Upper lobe of left lung (tissue), 6 donors: ENCODE data around the gene GLYR1. TPM values are rescaled to one million over a fixed set of nuclear protein-coding genes. Genes with fewer than 3 reads are reported as not detected.

ENCODE experiments used
- ATAC-seq, 2 donors: fragments of 200-7000 bp; cut with Tn5 transposase; one replicate each; pipeline ENCODE4 v1.9.1; 2022; ENCODE audit warnings: mild to moderate bottlenecking in 2 of 2, moderate library complexity in 2 of 2; ENCODE audit not compliant: low FRiP score in 2 of 2
- DNase-seq, 2 donors: peaks; one replicate each; pipeline ENCODE4 v3.0.0-alpha.2; 2019 to 2020
- H3K27ac ChIP-seq, 4 donors: fragments of 200-600 bp; sonication (generic); one replicate each; pipeline ENCODE4 v1.5.1; 2016 to 2019
- H3K27me3 ChIP-seq, 4 donors: fragments of 200-600 bp; sonication (generic); one replicate each; pipeline ENCODE4 v1.5.1; 2017 to 2019
- H3K36me3 ChIP-seq, 4 donors: fragments of 200-600 bp; sonication (generic); one replicate each; pipeline ENCODE4 v1.5.1; 2016 to 2019
- H3K4me1 ChIP-seq, 4 donors: fragments of 200-600 bp; sonication (generic); one replicate each; pipeline ENCODE4 v1.5.1; 2018 to 2019
- H3K4me3 ChIP-seq, 4 donors: fragments of 200-600 bp; sonication (generic); one replicate each; pipeline ENCODE4 v1.5.1; 2017 to 2019; ENCODE audit warnings: mild to moderate bottlenecking in 2 of 4, moderate library complexity in 1 of 4
- H3K9me3 ChIP-seq, 4 donors: fragments of 200-600 bp; sonication (generic); one replicate each; pipeline ENCODE4 v1.5.1; 2018 to 2019
- CTCF ChIP-seq, 6 experiments: fragments of 450-650 bp in 4 of 6; fragments of 200-600 bp in 2 of 6; sonication (generic) in 2 of 6; IDR thresholded peaks; one replicate each; pipeline ENCODE4 v1.5.1; 2016 to 2019; ENCODE audit warnings: antibody characterized with exemption in 6 of 6
- EP300 ChIP-seq, 4 donors: sonication (generic); formaldehyde crosslinking; IDR thresholded peaks; one replicate each; pipeline ENCODE4 v1.5.1; 2017; ENCODE audit warnings: antibody characterized with exemption in 4 of 4, control low read depth in 2 of 4
- POLR2A ChIP-seq, 4 donors: fragments of 450-650 bp; IDR thresholded peaks; one replicate each; pipeline ENCODE4 v1.5.1; 2016 to 2017; ENCODE audit warnings: antibody characterized with exemption in 4 of 4, mild to moderate bottlenecking in 2 of 4
- POLR2AphosphoS5 ChIP-seq, 2 donors: sonication (generic); formaldehyde crosslinking; IDR thresholded peaks; one replicate each; pipeline ENCODE4 v1.5.1; 2017; ENCODE audit warnings: antibody characterized with exemption in 2 of 2
- WGBS, 2 donors: methylation state at CpG; one replicate each; pipeline ENCODE4 v1.1.5; 2017 to 2018; 5-methylcytosine and 5-hydroxymethylcytosine counted together
- total RNA-seq, 6 donors: library from RNA; depleted of rRNA in 4 of 6; stranded (reverse); fragments of >200 nt in 4 of 6; gene quantifications; one replicate each; pipeline versions ENCODE4 v1.1.0 to v1.2.1, GENCODE V29; 2016 to 2021
- donor health status: DM: no; HTN: no; CAD: no; lungs with moderate emphysema.
- donor health status: DM: no; HTN: yes; CAD: no; lungs with severe emphysema.

The GLYR1 gene
- total RNA-seq, 6 donors from 2014 or later = 67.8 to 110 (median 90.6) TPM

DNA sequence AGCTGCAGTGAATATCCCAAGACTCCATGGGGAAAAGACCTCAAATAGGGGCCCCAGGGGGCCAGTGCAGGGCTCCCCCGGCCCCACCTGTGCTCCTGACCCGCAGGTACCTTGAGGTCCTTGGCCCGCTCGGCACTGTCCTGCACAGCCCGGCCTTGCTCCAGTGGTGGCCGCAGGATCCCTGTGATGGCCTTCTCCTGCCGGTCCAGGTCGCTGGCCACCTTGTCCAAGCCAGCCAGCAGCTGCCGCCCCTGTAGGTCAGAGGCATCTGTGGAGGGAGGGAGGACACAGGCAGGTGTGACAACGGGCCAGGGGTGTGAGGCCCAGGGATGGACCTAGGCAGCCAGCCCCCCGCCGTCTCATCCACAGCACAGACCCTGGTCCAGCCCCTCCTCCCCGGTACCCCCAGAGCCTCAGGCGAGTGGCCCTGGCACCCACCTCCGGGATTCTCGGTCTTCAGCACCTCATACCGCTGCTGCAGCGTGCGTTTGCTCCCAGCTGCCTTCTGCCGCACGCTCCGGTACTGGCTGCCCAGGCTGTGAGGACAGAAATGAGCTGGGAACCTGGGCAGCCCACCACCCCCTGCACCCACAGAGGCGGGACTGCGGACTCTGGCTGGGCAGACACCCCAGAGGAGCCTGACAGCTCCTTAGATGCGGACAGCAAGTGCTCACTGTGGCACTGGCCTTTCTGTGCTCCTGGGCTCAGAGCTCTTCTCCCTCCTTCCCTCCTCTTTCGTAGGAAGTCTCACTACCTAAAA is 46.2 kb upstream of the GLYR1 start:
- Histone ChIP-seq H3K27ac (no peak overlapping the region), H3K4me1 (peaks cover 0 to 4% (median 0%) of the 10 kb centered on the region in 4 donors), H3K4me3 (no peak overlapping the region), H3K27me3 (no peaks in the 10 kb centered on the region), H3K36me3 (peaks cover 4 to 85% (median 43%) of the 10 kb centered on the region in 4 donors), H3K9me3 (no peaks in the 10 kb centered on the region)
- TF ChIP-seq POLR2A (IDR thresholded peaks at IDR 0.05) = no peak
- no peak for TF ChIP-seq EP300 (IDR thresholded peaks at IDR 0.05)
- no peak for TF ChIP-seq CTCF (IDR thresholded peaks at IDR 0.05)
- TF ChIP-seq POLR2AphosphoS5 (IDR thresholded peaks at IDR 0.05) = no peak
- DNase-seq = no peak
- no peak for ATAC-seq
- WGBS, 2 donors = 91 to 94% methylated on average over 12 to 26 of the region's 26 CpGs

GRCh38 chr16:4892361-4893102 is 45.4 kb upstream of the GLYR1 start:
- no peak for DNase-seq
- H3K36me3 ChIP-seq = peaks cover 8 to 89% (median 44%) of the 10 kb centered on the region in 4 donors
- H3K4me3 ChIP-seq = no peak overlapping the region
- H3K4me1 ChIP-seq = peaks cover 0 to 4% (median 0%) of the 10 kb centered on the region in 4 donors
- WGBS, 2 donors = 53% methylated on average over 14 to 23 of the region's 23 CpGs
- H3K9me3 ChIP-seq = no peaks in the 10 kb centered on the region
- no peaks in the 10 kb centered on the region for H3K27me3 ChIP-seq
- no peak for ATAC-seq
- H3K27ac ChIP-seq = no peak overlapping the region
- TF ChIP-seq POLR2AphosphoS5 (IDR thresholded peaks at IDR 0.05) = no peak
- TF ChIP-seq POLR2A (IDR thresholded peaks at IDR 0.05) = no peak
- TF ChIP-seq CTCF (IDR thresholded peaks at IDR 0.05) = no peak
- no peak for TF ChIP-seq EP300 (IDR thresholded peaks at IDR 0.05)

DNA sequence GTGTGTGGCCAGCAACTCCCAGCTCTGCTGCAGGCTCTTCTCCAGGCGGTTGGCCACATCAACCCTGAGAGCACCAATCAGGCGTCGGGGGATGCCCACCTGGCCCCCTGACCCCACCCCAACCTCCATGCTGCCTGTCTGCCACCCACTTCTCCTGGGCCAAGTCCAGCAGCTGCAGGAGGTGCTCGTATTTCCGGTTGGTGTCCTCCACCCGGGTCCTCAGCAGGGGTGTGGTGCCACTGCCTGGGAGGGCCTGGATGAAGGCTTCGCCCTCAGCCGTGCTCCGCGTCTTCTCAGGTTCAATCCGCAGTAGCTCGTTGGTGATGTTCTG is 44.8 kb upstream of the GLYR1 start:
- Histone ChIP-seq H3K27me3 (no peaks in the 10 kb centered on the region), H3K4me1 (peaks cover 0 to 4% (median 0%) of the 10 kb centered on the region in 4 donors), H3K4me3 (no peak overlapping the region), H3K36me3 (peaks cover 15 to 89% (median 49%) of the 10 kb centered on the region in 4 donors), H3K9me3 (no peaks in the 10 kb centered on the region), H3K27ac (no peak overlapping the region)
- DNase-seq (no peak), ATAC-seq (no peak)
- no peak for TF ChIP-seq POLR2A (IDR thresholded peaks at IDR 0.05)
- no peak for TF ChIP-seq EP300 (IDR thresholded peaks at IDR 0.05)
- TF ChIP-seq CTCF (IDR thresholded peaks at IDR 0.05) = no peak
- WGBS, 2 donors = 83 to 94% methylated on average over 6 to 12 of the region's 12 CpGs

DNA sequence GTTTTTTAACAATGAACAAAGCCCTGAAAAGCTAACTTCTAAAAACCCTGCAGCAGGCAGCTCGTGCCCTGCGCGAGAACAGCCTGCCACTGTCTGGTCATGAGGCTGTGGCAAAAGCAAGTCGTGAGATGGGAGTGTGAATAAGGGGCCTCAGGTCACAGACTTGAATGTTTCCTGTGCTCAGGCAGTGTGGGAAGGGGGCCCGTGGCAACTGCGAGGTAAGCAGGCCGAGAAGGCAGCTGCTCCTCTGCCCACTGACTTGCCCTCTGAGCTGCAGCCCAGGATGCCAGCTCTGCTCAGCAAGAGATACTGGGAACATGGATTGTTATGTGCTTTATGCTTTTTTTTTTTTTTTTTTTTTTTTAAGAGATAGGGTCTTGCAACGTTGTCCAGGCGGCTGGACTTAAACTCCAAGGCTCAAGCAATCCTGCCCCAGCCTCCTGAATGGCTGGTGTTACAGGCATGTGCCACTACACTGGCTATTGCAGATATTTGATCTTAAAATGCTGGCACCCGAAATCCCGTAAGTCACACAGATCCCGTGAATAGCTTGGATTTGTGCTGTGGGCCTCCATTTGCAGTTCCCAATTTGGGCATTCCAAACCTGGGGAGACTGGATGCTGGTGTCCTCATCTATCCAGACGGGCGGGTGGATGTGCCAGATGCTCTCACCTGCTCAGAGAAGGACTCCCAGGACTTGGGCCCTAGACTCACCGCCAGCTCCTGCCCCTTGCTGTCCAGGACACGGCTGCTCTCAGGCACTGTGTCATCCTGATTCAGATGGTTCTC is 44.2 kb upstream of the GLYR1 start:
- no peak overlapping the region for H3K27ac ChIP-seq
- WGBS, 2 donors = 88 to 91% methylated on average over 14 to 16 of the region's 16 CpGs
- H3K4me3 ChIP-seq = no peak overlapping the region
- peaks cover 0 to 4% (median 0%) of the 10 kb centered on the region in 4 donors for H3K4me1 ChIP-seq
- H3K27me3 ChIP-seq = no peaks in the 10 kb centered on the region
- no peaks in the 10 kb centered on the region for H3K9me3 ChIP-seq
- DNase-seq (no peak), ATAC-seq (no peak)
- TF ChIP-seq POLR2AphosphoS5 (IDR thresholded peaks at IDR 0.05) (no peak), EP300 (IDR thresholded peaks at IDR 0.05) (no peak), CTCF (IDR thresholded peaks at IDR 0.05) (no peak), POLR2A (IDR thresholded peaks at IDR 0.05) (no peak)
- H3K36me3 ChIP-seq = peaks cover 19 to 92% (median 55%) of the 10 kb centered on the region in 4 donors
